SU-DHL-6 (cell line): ENCODE data around the gene NMNAT2.

Experiments used
- H2AFZ ChIP-seq: fragments of 200-600 bp; sonication (generic); 2 replicates; pipeline ENCODE4 v1.6.1; 2014; ENCODE audit warnings: low read depth, mild to moderate bottlenecking, moderate library complexity, mixed read lengths, antibody characterized with exemption, low read length; ENCODE audit not compliant: severe bottlenecking
- H3F3A ChIP-seq: fragments of 200-600 bp; shearing (Covaris generic); 2 replicates; pipeline ENCODE4 v1.6.0; 2016; ENCODE audit warnings: antibody characterized with exemption, mild to moderate bottlenecking; ENCODE audit not compliant: insufficient read depth
- H3K27ac ChIP-seq: fragments of 200-600 bp; sonication (generic); 2 replicates; pipeline ENCODE4 v1.5.1; 2016; ENCODE audit warnings: low read depth, mild to moderate bottlenecking, low read length, moderate library complexity, mixed read lengths
- H3K27me3 ChIP-seq: fragments of 200-600 bp; sonication (generic), shearing (Covaris generic); 2 replicates; pipeline ENCODE4 v1.6.0; 2014; ENCODE audit warnings: mild to moderate bottlenecking, low read length
- H3K36me3 ChIP-seq: fragments of 200-600 bp; sonication (generic); 2 replicates; pipeline ENCODE4 v1.6.1; 2014; ENCODE audit warnings: mild to moderate bottlenecking, low read length, mixed read lengths
- H3K4me2 ChIP-seq: fragments of 300-600, 200-600 bp; shearing (Covaris generic), sonication (generic); 2 replicates; pipeline ENCODE4 v1.6.0; 2014; ENCODE audit warnings: low read length, low read depth, mild to moderate bottlenecking; ENCODE audit not compliant: poor library complexity, severe bottlenecking
- H3K4me3 ChIP-seq: fragments of 200-600 bp; sonication (generic); 2 replicates; pipeline ENCODE4 v1.5.1; 2014; ENCODE audit warnings: antibody characterized with exemption, low read length, mild to moderate bottlenecking, mixed read lengths; ENCODE audit not compliant: insufficient read depth, poor library complexity, severe bottlenecking
- H3K79me2 ChIP-seq: fragments of 200-600 bp; sonication (generic); 2 replicates; pipeline ENCODE4 v1.6.1; 2014; ENCODE audit warnings: mild to moderate bottlenecking, low read length, moderate library complexity; ENCODE audit not compliant: insufficient read depth
- H3K9ac ChIP-seq: fragments of 200-600 bp; sonication (generic); 2 replicates; pipeline ENCODE4 v1.7.0; 2014; ENCODE audit warnings: mild to moderate bottlenecking, low read length
- H3K9me2 ChIP-seq: fragments of 200-600 bp; sonication (generic); replicated peaks from 2 replicates; pipeline ENCODE4 v1.6.1; 2014; ENCODE audit warnings: low read length; ENCODE audit not compliant: insufficient read depth
- H3K9me3 ChIP-seq: fragments of 200-600 bp; sonication (generic); 2 replicates; pipeline ENCODE4 v1.6.1; 2014; ENCODE audit warnings: low read length, mixed read lengths; ENCODE audit not compliant: insufficient read depth
- H4K20me1 ChIP-seq: fragments of 200-600 bp; sonication (generic); 2 replicates; pipeline ENCODE4 v1.6.1; 2014; ENCODE audit warnings: low read depth, mild to moderate bottlenecking, antibody characterized with exemption, low read length, moderate library complexity, mixed read lengths
- EZH2phosphoT487 ChIP-seq: fragments of 200-600 bp; sonication (generic), shearing (Covaris generic); conservative IDR thresholded peaks from 2 replicates; pipeline ENCODE4 v1.6.1; 2018; ENCODE audit warnings: mild to moderate bottlenecking, antibody characterized with exemption, low read length, moderate library complexity, mixed read lengths
- TF ChIP-seq, protein P1 (sequence below): fragments of 200-600 bp; sonication (generic); IDR thresholded peaks from one replicate; pipeline ENCODE4 v1.5.1; 2017; ENCODE audit warnings: antibody characterized with exemption, mild to moderate bottlenecking, low read length, moderate library complexity; ENCODE audit not compliant: insufficient read depth, poor library complexity, severe bottlenecking

Gene NMNAT2

DNA sequence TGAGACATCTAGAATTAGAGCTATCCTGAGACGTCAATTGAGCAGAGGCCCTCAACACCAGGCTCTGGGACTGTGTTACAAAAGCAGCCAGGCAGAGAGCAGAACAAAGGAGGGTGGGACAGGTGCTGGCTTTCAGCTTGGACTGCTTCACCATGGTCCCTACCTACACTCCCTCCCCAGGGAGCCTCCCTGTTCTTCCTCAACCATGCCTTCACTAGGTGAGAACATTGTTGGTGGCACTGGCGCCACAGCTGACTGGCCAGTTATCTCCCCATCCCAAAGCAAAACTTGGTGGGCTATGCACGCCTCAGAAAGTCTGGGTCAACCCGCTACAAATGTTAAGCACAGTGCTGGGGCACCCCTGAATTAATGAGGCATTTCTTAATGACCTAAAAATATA lies 87.8 kb downstream of the NMNAT2 start:
- Histone ChIP-seq H3K79me2 (no peaks in the 10 kb centered on the region), H3K27me3 (no peaks in the 10 kb centered on the region; the same call in 1 of the 2 replicates), H3F3A (no peaks in the 10 kb centered on the region), H4K20me1 (no peaks in the 10 kb centered on the region), H3K4me2 (no peak overlapping the region), H3K4me3 (no peak overlapping the region), H3K9me3 (no peaks in the 10 kb centered on the region), H2AFZ (no peak overlapping the region), H3K9ac (no peak overlapping the region), H3K27ac (no peak overlapping the region), H3K36me3 (no peaks in the 10 kb centered on the region), H3K9me2 (no peaks in the 10 kb centered on the region)
- no peak for TF ChIP-seq EZH2phosphoT487
- TF ChIP-seq, protein P1, sequence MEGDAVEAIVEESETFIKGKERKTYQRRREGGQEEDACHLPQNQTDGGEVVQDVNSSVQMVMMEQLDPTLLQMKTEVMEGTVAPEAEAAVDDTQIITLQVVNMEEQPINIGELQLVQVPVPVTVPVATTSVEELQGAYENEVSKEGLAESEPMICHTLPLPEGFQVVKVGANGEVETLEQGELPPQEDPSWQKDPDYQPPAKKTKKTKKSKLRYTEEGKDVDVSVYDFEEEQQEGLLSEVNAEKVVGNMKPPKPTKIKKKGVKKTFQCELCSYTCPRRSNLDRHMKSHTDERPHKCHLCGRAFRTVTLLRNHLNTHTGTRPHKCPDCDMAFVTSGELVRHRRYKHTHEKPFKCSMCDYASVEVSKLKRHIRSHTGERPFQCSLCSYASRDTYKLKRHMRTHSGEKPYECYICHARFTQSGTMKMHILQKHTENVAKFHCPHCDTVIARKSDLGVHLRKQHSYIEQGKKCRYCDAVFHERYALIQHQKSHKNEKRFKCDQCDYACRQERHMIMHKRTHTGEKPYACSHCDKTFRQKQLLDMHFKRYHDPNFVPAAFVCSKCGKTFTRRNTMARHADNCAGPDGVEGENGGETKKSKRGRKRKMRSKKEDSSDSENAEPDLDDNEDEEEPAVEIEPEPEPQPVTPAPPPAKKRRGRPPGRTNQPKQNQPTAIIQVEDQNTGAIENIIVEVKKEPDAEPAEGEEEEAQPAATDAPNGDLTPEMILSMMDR: no peak

GRCh38 chr1:183328371-183328770 lies 89.8 kb downstream of the NMNAT2 start:
- Histone ChIP-seq H3K9ac (no peak overlapping the region), H4K20me1 (no peaks in the 10 kb centered on the region), H3K9me3 (no peaks in the 10 kb centered on the region), H3K4me3 (no peak overlapping the region), H3K4me2 (no peak overlapping the region), H3K27me3 (no peaks in the 10 kb centered on the region; the same call in 1 of the 2 replicates), H3K79me2 (no peaks in the 10 kb centered on the region), H2AFZ (no peak overlapping the region), H3K36me3 (no peaks in the 10 kb centered on the region), H3F3A (no peaks in the 10 kb centered on the region), H3K27ac (no peak overlapping the region), H3K9me2 (no peaks in the 10 kb centered on the region)
- TF ChIP-seq, protein P1: no peak
- TF ChIP-seq EZH2phosphoT487: no peak

GRCh38 chr1:183327434-183328290 lies 90.5 kb downstream of the NMNAT2 start:
- H3K9me3 ChIP-seq: no peaks in the 10 kb centered on the region
- no peaks in the 10 kb centered on the region for H3F3A ChIP-seq
- H3K36me3 ChIP-seq: no peaks in the 10 kb centered on the region
- H2AFZ ChIP-seq: no peak overlapping the region
- H3K4me3 ChIP-seq: no peak overlapping the region
- H3K27me3 ChIP-seq: no peaks in the 10 kb centered on the region; the same call in 1 of the 2 replicates
- H3K9me2 ChIP-seq: no peaks in the 10 kb centered on the region
- H4K20me1 ChIP-seq: no peaks in the 10 kb centered on the region
- H3K27ac ChIP-seq: no peak overlapping the region
- H3K79me2 ChIP-seq: no peaks in the 10 kb centered on the region
- TF ChIP-seq, protein P1: no peak
- no peak for TF ChIP-seq EZH2phosphoT487
- H3K4me2 ChIP-seq: no peak overlapping the region
- H3K9ac ChIP-seq: no peak overlapping the region
